Mesothelial cell of epicardium (in vitro differentiated cells): Measurements from ENCODE around the gene ANXA8. TPM values are rescaled to one million over a fixed set of nuclear protein-coding genes. Genes with fewer than 3 reads are reported as not detected.
"Not testable (repeated sequence)": the region's sequence is repeated elsewhere in the genome, so short reads cannot be mapped to it uniquely, and the experiment has no call there.

Experiments used
- DNase-seq, 2 experiments: peaks; one replicate each; pipeline ENCODE4 v3.0.0; 2021; ENCODE audit warnings: low spot score in 2 of 2; ENCODE audit not compliant: unreplicated experiment in 2 of 2
- H3K27ac Mint-ChIP-seq: 2 replicates; pipeline ENCODE4 v1.8.0; 2021; ENCODE audit warnings: mixed read lengths
- H3K27me3 Mint-ChIP-seq: 2 replicates; pipeline ENCODE4 v1.8.0; 2021; ENCODE audit warnings: low read depth, mixed read lengths
- H3K36me3 Mint-ChIP-seq: 2 replicates; pipeline ENCODE4 v1.8.0; 2021; ENCODE audit warnings: mixed read lengths
- H3K4me1 Mint-ChIP-seq: 2 replicates; pipeline ENCODE4 v1.8.0; 2021; ENCODE audit warnings: mixed read lengths
- H3K4me3 Mint-ChIP-seq: 2 replicates; pipeline ENCODE4 v1.8.0; 2021; ENCODE audit warnings: mild to moderate bottlenecking, moderate library complexity, mixed read lengths
- H3K9me3 Mint-ChIP-seq: 2 replicates; pipeline ENCODE4 v1.8.0; 2021; ENCODE audit warnings: mixed read lengths
- CTCF ChIP-seq: fragments of 200-600 bp; sonication (generic); IDR thresholded peaks from one replicate; pipeline ENCODE4 v1.5.0; 2021; ENCODE audit warnings: antibody characterized with exemption; ENCODE audit not compliant: unreplicated experiment
- total RNA-seq: library from RNA; stranded (reverse); gene quantifications from 3 replicates; pipeline ENCODE4 v1.2.1, GENCODE V29; 2021

ANXA8 gene
- total RNA-seq, 1 donor from 2014 or later: 2.8 TPM

GRCh38 chr10:47458466-47459154 is 25.3 kb downstream of the ANXA8 start:
- TF ChIP-seq CTCF: no peak
- H3K4me3 Mint-ChIP-seq: no peak overlapping the region
- H3K4me1 Mint-ChIP-seq: peaks cover 8% of the 10 kb centered on the region
- H3K9me3 Mint-ChIP-seq: no peaks in the 10 kb centered on the region
- no peaks in the 10 kb centered on the region for H3K36me3 Mint-ChIP-seq
- peak in 1 of 2 experiments; percentile 6 for DNase-seq
- no peak overlapping the region for H3K27ac Mint-ChIP-seq
- H3K27me3 Mint-ChIP-seq: peaks cover 4% of the 10 kb centered on the region

GRCh38 chr10:47457826-47458225 is 26.1 kb downstream of the ANXA8 start:
- Mint-ChIP-seq H3K27me3 (peaks cover 4% of the 10 kb centered on the region), H3K27ac (no peak overlapping the region), H3K4me1 (peaks cover 9% of the 10 kb centered on the region), H3K4me3 (no peak overlapping the region), H3K9me3 (no peaks in the 10 kb centered on the region), H3K36me3 (no peaks in the 10 kb centered on the region)
- no peak for TF ChIP-seq CTCF
- DNase-seq: peak in 1 of 2 experiments; percentile 11

- TF ChIP-seq CTCF: no peak
- H3K4me3 Mint-ChIP-seq: no peak overlapping the region
- peak in 1 of 2 experiments; percentile 33 for DNase-seq
- no peaks in the 10 kb centered on the region for H3K9me3 Mint-ChIP-seq
- H3K27me3 Mint-ChIP-seq: peaks cover 4% of the 10 kb centered on the region
- peaks cover 11% of the 10 kb centered on the region for H3K4me1 Mint-ChIP-seq
- H3K36me3 Mint-ChIP-seq: no peaks in the 10 kb centered on the region
- no peak overlapping the region for H3K27ac Mint-ChIP-seq
These were observed 26.4 kb downstream of the ANXA8 start for GRCh38 chr10:47457528-47457820.

GRCh38 chr10:47456794-47457527 is 27.0 kb downstream of the ANXA8 start:
- Mint-ChIP-seq H3K27me3 (peaks cover 4% of the 10 kb centered on the region), H3K27ac (no peak overlapping the region), H3K4me3 (no peak overlapping the region), H3K4me1 (peaks cover 14% of the 10 kb centered on the region), H3K36me3 (no peaks in the 10 kb centered on the region), H3K9me3 (no peaks in the 10 kb centered on the region)
- DNase-seq: no peak
- TF ChIP-seq CTCF: no peak

- no peak for TF ChIP-seq CTCF
- H3K27me3 Mint-ChIP-seq: peaks cover 4% of the 10 kb centered on the region
- no peaks in the 10 kb centered on the region for H3K9me3 Mint-ChIP-seq
- H3K27ac Mint-ChIP-seq: no peak overlapping the region
- H3K4me3 Mint-ChIP-seq: no peak overlapping the region
- DNase-seq: no peak
- H3K4me1 Mint-ChIP-seq: peaks cover 13% of the 10 kb centered on the region
- H3K36me3 Mint-ChIP-seq: no peaks in the 10 kb centered on the region
These were observed 27.7 kb downstream of the ANXA8 start for GRCh38 chr10:47456079-47456785.

GRCh38 chr10:47455350-47456078 is 28.4 kb downstream of the ANXA8 start:
- not testable (repeated sequence) for H3K9me3 Mint-ChIP-seq, H3K27me3 Mint-ChIP-seq, H3K36me3 Mint-ChIP-seq, H3K27ac Mint-ChIP-seq, H3K4me3 Mint-ChIP-seq, H3K4me1 Mint-ChIP-seq, DNase-seq
